ENCODE data around the gene PTPRU.

Gene PTPRU

GRCh38 chr1:29235955-29236711, at the start of gene PTPRU:
Gene PTPRU, plus strand, starts transcription at chr1:29236522. Its CDS starts 123 bp downstream, at chr1:29236645.
- ATAC-seq, result peak; percentile 87
- TF ChIP-seq ZC3H10 (CRISPR knock-in tag; IDR thresholded peaks at IDR 0.05), result 0 out of 2 replicates have a peak, but pooled peaks have one; percentile 40
- TF ChIP-seq RARB (CRISPR knock-in tag; IDR thresholded peaks at IDR 0.05), result no peak
- TF ChIP-seq ZNF565 (CRISPR knock-in tag; conservative IDR thresholded peaks at IDR 0.05; ENCODE audit: low read depth), result no peak

DNA sequence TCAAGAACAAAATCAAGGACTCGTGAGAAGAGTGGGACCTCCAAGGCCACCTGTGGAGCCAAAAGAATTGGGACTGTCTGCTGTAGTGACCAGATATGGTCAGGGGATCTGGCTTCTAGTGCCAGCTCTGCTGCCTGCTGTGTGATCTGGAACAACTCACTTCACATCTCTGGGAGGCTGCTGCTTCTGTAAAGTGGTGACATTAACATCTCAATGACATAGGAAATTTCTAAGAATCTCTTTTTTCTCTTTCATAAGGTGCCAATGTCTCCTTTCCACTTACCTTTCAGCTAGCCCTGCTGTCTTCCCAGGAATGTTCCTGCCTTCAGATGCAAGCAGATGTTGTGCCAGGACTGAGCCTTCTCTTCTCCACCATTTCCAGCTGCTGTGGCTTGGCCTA, 49.6 kb upstream of the PTPRU start:
- TF ChIP-seq, protein P1, sequence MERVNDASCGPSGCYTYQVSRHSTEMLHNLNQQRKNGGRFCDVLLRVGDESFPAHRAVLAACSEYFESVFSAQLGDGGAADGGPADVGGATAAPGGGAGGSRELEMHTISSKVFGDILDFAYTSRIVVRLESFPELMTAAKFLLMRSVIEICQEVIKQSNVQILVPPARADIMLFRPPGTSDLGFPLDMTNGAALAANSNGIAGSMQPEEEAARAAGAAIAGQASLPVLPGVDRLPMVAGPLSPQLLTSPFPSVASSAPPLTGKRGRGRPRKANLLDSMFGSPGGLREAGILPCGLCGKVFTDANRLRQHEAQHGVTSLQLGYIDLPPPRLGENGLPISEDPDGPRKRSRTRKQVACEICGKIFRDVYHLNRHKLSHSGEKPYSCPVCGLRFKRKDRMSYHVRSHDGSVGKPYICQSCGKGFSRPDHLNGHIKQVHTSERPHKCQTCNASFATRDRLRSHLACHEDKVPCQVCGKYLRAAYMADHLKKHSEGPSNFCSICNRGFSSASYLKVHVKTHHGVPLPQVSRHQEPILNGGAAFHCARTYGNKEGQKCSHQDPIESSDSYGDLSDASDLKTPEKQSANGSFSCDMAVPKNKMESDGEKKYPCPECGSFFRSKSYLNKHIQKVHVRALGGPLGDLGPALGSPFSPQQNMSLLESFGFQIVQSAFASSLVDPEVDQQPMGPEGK (CRISPR knock-in tag; IDR thresholded peaks at IDR 0.05; ENCODE audit: borderline replicate concordance), result no peak
- no peak for TF ChIP-seq CSDC2 (CRISPR knock-in tag; IDR thresholded peaks at IDR 0.05)
- TF ChIP-seq, protein P2, sequence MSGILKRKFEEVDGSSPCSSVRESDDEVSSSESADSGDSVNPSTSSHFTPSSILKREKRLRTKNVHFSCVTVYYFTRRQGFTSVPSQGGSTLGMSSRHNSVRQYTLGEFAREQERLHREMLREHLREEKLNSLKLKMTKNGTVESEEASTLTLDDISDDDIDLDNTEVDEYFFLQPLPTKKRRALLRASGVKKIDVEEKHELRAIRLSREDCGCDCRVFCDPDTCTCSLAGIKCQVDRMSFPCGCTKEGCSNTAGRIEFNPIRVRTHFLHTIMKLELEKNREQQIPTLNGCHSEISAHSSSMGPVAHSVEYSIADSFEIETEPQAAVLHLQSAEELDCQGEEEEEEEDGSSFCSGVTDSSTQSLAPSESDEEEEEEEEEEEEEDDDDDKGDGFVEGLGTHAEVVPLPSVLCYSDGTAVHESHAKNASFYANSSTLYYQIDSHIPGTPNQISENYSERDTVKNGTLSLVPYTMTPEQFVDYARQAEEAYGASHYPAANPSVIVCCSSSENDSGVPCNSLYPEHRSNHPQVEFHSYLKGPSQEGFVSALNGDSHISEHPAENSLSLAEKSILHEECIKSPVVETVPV (CRISPR knock-in tag; IDR thresholded peaks at IDR 0.05), result no peak
- no peak for TF ChIP-seq ZNF8 (CRISPR knock-in tag; IDR thresholded peaks at IDR 0.05)
- TF ChIP-seq RARB (CRISPR knock-in tag; IDR thresholded peaks at IDR 0.05), result no peak
- no peak for ATAC-seq

DNA sequence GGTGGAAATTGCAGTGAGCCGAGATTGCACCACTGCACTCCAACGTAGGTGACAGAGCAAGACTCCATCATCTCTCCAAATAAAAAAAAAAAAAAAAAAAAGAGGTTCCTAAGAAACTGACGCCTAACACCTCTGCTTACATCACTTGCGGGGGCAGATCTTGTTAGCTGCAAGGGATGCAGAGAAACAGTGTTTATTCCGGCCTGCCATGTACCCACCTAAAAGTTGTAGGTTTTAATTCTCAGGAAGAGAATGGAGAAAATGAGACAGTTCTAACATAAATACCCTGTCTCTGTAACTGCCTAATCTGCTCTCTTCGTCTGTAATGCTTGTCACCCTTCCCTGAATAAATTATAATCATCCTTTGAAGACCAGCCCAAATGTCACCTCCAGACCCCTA, 45.6 kb upstream of the PTPRU start:
- no peak for ATAC-seq
- TF ChIP-seq SNAI2 (CRISPR knock-in tag; IDR thresholded peaks at IDR 0.05), result no peak
- TF ChIP-seq ZNF70 (CRISPR knock-in tag; IDR thresholded peaks at IDR 0.05), result no peak
- no peak for TF ChIP-seq ISL1 (CRISPR knock-in tag; IDR thresholded peaks at IDR 0.05)
- no peak for TF ChIP-seq POU6F1 (CRISPR knock-in tag; IDR thresholded peaks at IDR 0.05; ENCODE audit: borderline replicate concordance, low read depth)
- no peak for TF ChIP-seq TCF4 (CRISPR knock-in tag; IDR thresholded peaks at IDR 0.05; ENCODE audit: borderline replicate concordance)
- TF ChIP-seq, protein P3, sequence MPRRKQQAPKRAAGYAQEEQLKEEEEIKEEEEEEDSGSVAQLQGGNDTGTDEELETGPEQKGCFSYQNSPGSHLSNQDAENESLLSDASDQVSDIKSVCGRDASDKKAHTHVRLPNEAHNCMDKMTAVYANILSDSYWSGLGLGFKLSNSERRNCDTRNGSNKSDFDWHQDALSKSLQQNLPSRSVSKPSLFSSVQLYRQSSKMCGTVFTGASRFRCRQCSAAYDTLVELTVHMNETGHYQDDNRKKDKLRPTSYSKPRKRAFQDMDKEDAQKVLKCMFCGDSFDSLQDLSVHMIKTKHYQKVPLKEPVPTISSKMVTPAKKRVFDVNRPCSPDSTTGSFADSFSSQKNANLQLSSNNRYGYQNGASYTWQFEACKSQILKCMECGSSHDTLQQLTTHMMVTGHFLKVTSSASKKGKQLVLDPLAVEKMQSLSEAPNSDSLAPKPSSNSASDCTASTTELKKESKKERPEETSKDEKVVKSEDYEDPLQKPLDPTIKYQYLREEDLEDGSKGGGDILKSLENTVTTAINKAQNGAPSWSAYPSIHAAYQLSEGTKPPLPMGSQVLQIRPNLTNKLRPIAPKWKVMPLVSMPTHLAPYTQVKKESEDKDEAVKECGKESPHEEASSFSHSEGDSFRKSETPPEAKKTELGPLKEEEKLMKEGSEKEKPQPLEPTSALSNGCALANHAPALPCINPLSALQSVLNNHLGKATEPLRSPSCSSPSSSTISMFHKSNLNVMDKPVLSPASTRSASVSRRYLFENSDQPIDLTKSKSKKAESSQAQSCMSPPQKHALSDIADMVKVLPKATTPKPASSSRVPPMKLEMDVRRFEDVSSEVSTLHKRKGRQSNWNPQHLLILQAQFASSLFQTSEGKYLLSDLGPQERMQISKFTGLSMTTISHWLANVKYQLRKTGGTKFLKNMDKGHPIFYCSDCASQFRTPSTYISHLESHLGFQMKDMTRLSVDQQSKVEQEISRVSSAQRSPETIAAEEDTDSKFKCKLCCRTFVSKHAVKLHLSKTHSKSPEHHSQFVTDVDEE (CRISPR knock-in tag; IDR thresholded peaks at IDR 0.05), result no peak
- TF ChIP-seq, protein P2 (CRISPR knock-in tag; IDR thresholded peaks at IDR 0.05), result no peak
- TF ChIP-seq ZNF8 (CRISPR knock-in tag; IDR thresholded peaks at IDR 0.05), result no peak
- TF ChIP-seq ZC3H10 (CRISPR knock-in tag; IDR thresholded peaks at IDR 0.05), result no peak
- TF ChIP-seq ZFP30 (CRISPR knock-in tag; IDR thresholded peaks at IDR 0.05), result no peak
- no peak for TF ChIP-seq ZFP3 (CRISPR knock-in tag; IDR thresholded peaks at IDR 0.05)
- no peak for TF ChIP-seq ZNF565 (CRISPR knock-in tag; conservative IDR thresholded peaks at IDR 0.05; ENCODE audit: low read depth)
- TF ChIP-seq ESRRG (CRISPR knock-in tag; IDR thresholded peaks at IDR 0.05), result no peak
- TF ChIP-seq, protein P1 (CRISPR knock-in tag; IDR thresholded peaks at IDR 0.05; ENCODE audit: borderline replicate concordance), result no peak
- no peak for TF ChIP-seq CSDC2 (CRISPR knock-in tag; IDR thresholded peaks at IDR 0.05)
- no peak for TF ChIP-seq TOX (CRISPR knock-in tag; IDR thresholded peaks at IDR 0.05; ENCODE audit: borderline replicate concordance)
- no peak for TF ChIP-seq GLIS3 (CRISPR knock-in tag; IDR thresholded peaks at IDR 0.05)

Data from SK-N-SH treated with all-trans-retinoic acid at 6 μM for 48 hours (cell line).